H1 (cell line): Measurements from ENCODE around the gene NFX1.

Experiments used
- CTCF ChIP-seq, 3 experiments: IDR thresholded peaks; 1 replicate in 2 of 3; 2 replicates in 1 of 3; pipeline versions ENCODE4 v1.5.1 to v1.6.1; 2011; ENCODE audit warnings: low read length in 3 of 3, mild to moderate bottlenecking in 3 of 3, inconsistent platforms in 2 of 3, low read depth in 1 of 3, moderate library complexity in 1 of 3; ENCODE audit not compliant: insufficient read depth in 1 of 3; ENCODE audit errors: control extremely low read depth in 1 of 3
- KDM5A ChIP-seq: fragments of 200-600 bp; IDR thresholded peaks from 2 replicates; pipeline ENCODE4 v1.7.1; 2012; ENCODE audit warnings: mild to moderate bottlenecking, low read length, inconsistent platforms, mixed read lengths
- POU5F1 ChIP-seq: IDR thresholded peaks from 2 replicates; pipeline ENCODE4 v1.6.1; 2011; ENCODE audit warnings: low read depth, mild to moderate bottlenecking, low read length, moderate library complexity
- SP2 ChIP-seq: IDR thresholded peaks from 2 replicates; pipeline ENCODE4 v1.6.1; 2012; ENCODE audit warnings: mild to moderate bottlenecking, low read length, inconsistent platforms

- no peak for TF ChIP-seq POU5F1
- TF ChIP-seq KDM5A = no peak
- TF ChIP-seq SP2 = no peak
- no peak for TF ChIP-seq CTCF (IDR thresholded peaks at IDR 0.05; ENCODE audit: control extremely low read depth in 1 of 3, insufficient read depth in 1 of 3, low read depth in 1 of 3, low read length in 3 of 3)
These were observed 16.8 kb downstream of the NFX1 start for GRCh38 chr9:33307067-33307466.
